DOHH2 (cell line): ENCODE measurements around the gene PIK3CA.

Source experiments
- EZH2phosphoT487 ChIP-seq: fragments of 200-600 bp; sonication (generic); IDR thresholded peaks from 2 replicates; pipeline ENCODE4 v1.6.1; 2017; ENCODE audit warnings: borderline replicate concordance, mild to moderate bottlenecking, antibody characterized with exemption, low read length, moderate library complexity, mixed read lengths
- TF ChIP-seq, protein P1 (sequence below): fragments of 200-600 bp; sonication (generic); IDR thresholded peaks from one replicate; pipeline ENCODE4 v1.5.1; 2014; ENCODE audit warnings: antibody characterized with exemption, mild to moderate bottlenecking, low read depth, low read length; ENCODE audit not compliant: poor library complexity, severe bottlenecking

GRCh38 chr3:179151474-179151873 lies 3.3 kb downstream of the PIK3CA start:
- TF ChIP-seq, protein P1, sequence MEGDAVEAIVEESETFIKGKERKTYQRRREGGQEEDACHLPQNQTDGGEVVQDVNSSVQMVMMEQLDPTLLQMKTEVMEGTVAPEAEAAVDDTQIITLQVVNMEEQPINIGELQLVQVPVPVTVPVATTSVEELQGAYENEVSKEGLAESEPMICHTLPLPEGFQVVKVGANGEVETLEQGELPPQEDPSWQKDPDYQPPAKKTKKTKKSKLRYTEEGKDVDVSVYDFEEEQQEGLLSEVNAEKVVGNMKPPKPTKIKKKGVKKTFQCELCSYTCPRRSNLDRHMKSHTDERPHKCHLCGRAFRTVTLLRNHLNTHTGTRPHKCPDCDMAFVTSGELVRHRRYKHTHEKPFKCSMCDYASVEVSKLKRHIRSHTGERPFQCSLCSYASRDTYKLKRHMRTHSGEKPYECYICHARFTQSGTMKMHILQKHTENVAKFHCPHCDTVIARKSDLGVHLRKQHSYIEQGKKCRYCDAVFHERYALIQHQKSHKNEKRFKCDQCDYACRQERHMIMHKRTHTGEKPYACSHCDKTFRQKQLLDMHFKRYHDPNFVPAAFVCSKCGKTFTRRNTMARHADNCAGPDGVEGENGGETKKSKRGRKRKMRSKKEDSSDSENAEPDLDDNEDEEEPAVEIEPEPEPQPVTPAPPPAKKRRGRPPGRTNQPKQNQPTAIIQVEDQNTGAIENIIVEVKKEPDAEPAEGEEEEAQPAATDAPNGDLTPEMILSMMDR = no peak
- TF ChIP-seq EZH2phosphoT487 = no peak
